HG03196 (cell line): Measurements from ENCODE around the gene ATXN2.
"Not testable (repeated sequence)": the region's sequence is repeated elsewhere in the genome, so short reads cannot be mapped to it uniquely, and the experiment has no call there.

Experiments
- ATAC-seq: cut with Tn5 transposase; IDR thresholded peaks from one replicate; pipeline ENCODE4 v1.9.1; 2021; ENCODE audit not compliant: unreplicated experiment

The ATXN2 gene

DNA sequence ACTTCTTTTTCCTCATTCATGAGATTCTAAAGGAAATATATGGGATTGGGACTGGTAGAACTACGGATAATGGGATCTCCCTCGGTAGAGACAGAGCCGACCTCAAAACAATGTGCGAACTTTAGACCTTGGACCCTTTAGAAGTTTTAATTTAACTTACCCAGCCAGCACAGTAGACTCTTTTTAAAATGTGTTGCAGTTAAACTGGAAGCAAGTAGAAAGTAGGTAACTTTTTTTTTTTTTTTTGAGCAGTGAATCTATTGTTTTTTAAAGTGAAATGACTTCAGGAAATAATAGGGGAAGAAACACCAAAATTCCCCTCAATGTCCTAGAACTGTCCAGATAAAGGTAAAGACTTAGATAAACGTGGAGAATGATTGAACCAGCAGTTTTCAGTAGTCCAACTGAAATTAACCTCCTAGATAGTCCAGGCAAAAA lies 1.1 kb upstream of the ATXN2 start:
- ATAC-seq, result no peak

DNA sequence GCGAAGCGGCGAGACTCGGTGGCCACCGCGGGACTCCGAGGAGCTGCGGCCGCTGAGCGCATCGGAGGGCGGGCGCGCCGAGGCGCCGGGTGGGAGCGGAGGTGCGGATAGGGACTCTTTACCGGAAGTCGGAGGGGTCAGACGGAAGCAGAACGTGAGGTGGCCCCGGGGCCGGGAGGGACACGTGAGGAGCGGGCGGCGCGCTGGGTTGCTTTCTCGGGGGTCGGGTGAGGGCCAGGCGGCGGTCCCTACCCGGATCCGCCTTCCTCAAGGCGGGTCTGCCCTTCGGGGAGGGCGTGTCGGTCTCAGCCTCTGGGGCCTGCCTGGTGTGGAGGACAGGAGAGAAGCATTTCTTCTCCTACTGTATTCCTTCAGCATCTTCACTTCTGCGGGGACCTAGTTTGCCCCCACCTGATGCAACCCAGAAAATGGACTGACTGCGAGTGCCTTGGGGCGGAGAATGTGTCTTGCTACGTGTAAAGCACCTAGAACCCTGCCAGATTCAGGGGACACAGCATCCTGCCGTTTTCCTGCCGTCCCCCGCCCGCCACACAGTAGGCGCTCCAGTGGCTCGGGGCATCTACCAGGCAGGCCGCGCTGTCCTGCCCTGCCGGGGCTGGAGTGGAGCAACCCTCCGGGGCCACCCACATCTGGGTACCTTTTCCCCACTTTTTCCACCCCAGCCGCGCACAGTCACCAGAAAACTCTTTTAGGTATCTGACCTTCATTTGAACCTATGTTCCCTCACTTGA lies 514 bp upstream of the ATXN2 start:
- ATAC-seq, result peak; percentile 67

DNA sequence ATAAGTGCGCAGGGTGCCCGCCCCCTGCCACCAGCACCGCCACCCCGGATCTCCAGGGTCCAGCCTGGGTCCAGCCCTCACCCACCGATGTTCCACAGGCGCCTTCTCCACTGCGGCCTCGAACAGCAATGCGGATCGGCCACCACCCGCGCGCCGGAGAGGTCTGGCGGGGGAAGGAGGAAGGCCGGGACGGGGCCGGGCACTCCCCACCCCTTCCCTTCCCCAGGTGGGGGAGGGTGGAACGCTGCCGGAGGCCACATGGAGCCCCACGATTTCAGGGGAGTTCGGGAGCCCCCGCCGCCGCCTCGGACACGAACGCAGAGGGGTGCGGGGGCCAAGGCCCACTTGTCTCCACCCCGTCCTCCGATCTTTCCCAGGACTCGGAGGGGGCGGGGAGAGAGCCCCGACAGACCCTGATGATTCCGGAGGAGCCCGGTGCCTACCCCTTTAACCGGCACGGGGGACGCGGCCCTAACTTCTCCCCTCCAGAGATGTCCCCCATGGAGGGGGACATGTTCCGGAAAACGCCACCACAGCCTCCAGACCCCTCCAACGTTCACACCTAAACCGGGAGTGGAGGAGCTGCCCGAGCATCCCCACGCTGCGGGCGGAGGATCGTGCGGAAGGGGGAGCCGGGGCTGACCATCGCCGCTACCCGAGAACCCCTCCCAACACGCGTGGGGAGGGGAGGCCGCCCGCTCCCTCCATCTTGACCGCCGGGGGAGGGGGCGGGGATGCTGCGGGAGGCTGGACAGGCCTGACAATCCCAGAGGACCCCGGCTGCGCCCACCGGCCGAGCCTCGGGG lies 1.1 kb downstream of the ATXN2 start:
- peak; percentile 21 for ATAC-seq

DNA sequence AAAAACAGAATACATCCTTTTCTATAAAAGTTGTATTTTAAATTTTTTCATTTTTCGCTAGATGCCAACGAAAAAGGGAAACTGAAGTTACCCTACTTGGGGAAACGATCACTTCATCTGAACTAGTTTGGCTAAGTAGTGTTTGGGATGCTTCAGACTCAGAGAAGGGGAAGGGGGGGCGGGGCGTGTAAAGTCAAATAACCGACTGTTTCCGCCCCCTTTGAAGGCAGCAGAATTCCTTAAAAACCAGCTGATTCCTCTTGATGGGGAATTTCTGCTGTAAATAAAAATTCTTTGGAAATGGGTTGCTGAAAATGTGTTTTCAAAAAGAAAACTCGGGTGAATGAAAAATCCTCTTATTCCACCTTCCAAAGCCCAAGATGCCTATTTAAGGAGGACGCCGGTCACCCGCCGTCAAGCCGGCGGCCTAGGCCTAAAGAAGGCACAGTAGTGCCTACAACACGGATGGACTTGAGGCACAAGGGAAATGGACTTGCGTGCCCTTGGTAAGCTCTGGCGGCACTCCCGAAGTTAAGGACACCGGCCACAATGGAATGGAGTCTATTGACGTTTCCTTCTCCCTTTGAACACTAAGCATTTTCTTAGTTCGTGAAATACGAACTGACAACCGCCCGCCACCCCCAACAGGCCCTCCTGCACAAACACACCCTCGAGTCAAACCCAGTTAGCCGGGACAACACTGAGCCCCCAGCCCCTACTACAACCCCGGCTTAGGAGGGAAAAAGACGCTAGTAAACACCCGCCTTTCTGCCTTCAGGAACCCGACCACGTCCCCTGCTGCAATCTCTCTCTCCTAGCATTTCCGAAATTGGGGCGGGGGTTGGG lies 1.9 kb downstream of the ATXN2 start:
- ATAC-seq, result no peak

DNA sequence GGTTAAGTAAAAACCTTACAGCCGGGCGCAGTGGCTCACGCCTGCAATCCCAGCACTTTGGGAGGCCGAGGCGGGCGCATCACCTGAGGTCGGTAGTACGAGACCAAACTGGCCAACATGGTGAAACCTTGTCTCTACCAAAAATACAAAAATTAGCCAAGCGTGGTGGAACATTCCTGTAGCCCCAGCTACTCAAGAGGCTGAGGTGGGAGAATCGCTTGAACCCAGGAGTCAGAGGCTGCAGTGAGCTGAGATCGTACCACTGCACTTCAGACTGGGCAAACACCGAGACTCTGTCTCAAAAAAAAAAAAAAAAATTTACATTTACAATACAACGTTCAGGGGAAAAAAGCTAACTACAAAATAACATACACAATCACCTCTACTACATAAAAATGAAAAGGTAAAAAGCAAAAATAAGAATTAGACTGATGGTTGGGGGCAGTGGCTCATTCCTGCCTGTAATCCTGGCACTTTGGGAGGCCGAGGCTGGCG lies 3.7 kb downstream of the ATXN2 start:
- ATAC-seq, result not testable (repeated sequence)

DNA sequence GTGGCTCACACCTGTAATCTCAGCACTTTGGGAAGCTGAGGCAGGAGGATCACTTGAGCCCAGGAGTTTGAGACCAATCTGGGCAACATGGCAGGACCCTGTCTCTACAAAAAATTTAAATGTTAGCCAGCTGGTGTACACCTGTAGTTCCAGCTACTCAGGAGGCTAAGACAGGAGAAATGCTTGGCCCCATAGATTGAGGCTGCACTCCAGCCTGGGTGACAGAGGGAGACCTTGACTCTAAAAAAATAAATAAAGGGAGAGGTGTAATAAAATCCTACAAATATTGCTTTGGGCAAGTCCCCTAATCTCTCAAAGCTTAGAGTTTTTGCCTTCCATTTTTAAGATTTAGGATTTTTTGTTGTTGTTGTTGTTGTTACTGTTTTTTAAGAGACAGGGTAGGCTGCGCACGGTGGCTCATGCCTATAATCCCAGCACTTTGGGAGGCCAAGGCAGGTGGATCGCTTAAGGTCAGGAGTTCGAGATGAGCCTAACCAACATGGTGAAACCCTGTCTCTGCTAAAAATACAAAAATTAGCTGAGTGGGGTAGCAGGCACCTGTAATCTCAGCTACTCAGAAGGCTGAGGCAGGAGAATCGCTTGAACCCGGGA lies 7.6 kb downstream of the ATXN2 start:
- ATAC-seq, result not testable (repeated sequence)

DNA sequence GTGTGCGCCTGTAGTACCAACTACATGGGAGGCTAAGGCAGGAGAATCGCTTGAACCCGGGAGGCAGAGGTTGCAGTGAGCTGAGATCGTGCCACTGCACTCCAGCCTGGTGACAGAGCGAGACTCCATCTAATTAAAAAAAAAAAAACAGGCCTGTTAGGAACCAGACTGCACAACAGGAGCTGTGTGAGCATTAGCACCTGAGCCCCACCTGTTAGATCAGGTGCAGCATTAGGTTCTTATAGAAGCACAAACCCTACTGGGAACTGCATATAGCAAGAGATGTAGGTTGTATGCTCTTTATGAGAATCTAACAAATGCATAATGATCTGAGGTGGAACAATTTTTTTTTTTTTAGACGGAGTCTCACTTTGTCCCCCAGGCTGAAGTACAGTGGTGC lies 8.6 kb downstream of the ATXN2 start:
- ATAC-seq, result no peak

DNA sequence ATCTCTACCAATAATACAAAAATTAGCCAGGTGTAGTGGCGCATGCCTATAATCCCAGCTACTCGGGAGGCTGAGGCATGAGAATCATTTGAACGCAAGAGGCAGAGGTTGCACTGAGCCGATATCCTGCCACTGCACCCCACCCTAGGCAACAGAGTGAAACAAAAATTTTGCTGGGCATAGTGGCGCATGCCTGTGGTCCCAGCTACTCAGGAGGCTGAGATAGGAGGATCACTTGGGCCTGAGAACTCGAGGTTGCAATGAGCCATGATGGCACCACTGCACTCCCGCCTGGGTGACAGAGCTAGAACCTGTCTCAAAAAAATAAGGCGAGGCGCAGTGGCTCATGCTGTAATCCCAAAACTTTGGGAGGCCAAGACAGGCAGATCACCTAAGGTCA lies 9.5 kb downstream of the ATXN2 start:
- no peak for ATAC-seq

DNA sequence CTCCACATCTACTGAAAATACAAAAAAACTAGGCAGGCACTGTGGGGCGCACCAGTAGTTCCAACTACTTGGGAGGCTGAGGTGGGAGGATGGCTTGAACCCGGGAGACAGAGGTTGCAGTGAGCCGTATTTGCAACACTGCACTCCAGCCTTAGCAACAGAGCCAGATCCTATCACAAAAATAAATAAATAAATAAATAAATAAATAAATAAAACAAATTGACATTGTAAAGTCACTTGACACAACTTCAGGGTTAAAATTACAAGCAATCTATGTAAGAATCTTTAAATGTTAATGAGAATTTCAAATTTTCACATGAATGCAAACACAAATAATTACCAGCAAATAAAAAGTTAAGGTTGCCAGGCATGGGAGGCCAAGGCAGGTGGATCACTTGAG lies 11.1 kb downstream of the ATXN2 start:
- ATAC-seq, result no peak

DNA sequence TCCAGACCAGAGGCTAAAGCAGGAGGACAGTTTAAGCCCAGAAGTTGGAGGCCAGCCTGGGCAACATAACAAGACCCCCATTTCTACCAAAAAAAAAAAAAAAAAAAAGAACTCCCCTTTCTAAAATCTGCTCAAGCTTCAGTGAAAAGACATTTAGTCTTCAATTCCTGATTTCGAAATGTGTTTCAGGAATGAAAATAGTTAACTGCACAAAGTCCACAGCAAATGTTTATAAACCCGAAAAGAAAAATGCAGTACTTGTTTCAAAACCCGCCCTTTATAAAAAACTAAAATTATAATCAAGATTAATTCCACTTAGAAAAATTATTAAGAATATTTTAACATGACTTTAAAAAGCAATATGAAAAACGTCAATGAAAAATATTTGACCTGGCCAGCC lies 12.1 kb downstream of the ATXN2 start:
- ATAC-seq, result no peak

DNA sequence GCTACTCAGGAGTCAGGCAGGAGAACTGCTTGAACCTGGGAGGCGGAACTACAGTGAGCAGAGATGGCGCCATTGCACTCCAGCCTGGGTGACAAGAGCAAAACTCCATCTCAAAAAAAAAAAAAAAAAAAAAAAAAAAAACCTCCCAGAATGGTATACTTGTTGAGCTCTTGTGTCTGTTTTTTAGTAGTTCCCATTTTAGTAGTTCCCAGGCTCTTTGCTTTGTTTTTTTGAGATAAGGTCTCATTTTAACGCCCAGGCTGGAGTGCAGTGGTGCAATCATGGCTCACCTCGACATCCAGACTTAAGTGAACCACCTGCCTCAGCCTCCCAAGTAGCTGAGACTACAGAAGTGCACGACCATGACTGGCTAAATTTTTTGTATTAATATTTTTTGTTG lies 13.4 kb downstream of the ATXN2 start:
- no peak for ATAC-seq

DNA sequence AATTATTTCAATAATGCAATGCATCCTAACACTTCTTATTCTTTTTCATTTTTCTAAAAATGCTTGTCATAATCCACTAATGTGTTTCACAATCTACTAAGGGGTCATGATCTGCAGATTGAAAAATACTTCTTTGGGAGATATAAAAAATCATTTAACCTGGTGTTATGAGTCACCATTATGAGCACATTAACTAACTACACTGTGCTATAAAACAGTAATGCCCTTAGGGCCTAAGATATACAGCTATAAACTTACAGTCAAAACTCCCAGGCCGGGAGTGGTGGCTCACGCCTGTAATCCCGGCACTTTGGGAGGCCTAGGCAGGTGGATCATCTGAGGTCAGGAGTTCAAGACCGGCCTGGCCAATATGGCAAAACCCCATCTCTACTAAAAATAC lies 14.2 kb downstream of the ATXN2 start:
- no peak for ATAC-seq

DNA sequence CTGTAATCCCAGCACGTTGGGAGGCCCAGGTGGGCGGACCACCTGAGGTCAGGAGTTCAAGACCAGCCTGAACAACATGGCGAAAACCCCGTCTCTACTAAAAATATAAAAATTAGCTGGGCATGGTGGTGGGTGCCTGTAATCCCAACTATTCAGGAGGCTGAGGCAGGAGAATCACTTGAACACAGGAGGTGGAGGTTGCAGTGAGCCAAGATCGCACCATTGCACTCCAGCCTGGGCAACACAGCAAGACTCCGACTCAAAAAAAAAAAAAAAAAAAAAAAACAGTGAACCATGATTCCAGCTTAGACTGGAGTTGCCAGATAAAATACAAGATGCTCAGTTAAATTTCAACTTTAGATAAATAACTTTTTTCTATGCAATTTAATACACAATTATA lies 15.6 kb downstream of the ATXN2 start:
- ATAC-seq, result not testable (repeated sequence)

DNA sequence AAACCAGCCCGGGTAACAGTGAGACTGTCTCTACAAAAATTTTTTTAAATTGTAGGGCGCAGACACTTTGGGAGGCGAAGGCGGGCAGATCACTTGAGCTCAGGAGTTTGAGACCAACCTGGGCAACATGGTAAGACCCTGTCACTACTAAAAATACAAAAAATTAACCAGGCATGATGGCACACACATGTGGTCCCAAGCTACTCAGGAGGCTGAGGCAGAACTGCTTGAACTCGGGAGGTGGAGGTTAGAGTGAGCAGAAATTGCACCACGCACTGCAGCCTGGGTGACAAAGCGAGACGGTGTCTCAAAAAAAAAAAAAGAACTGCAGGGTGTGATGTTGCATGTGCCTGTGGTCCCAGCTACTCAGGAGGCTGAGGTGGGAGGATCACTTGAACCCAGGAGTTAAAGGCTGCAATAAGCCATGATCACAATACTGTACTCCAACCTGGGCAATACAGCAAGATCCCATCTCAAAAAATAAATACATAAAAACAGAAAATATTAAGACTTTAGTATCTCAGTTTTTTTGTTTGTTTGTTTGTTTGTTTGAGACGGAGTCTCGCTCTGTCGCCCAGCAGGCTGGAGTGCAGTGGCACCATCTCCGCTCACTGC lies 16.9 kb downstream of the ATXN2 start:
- ATAC-seq, result no peak

DNA sequence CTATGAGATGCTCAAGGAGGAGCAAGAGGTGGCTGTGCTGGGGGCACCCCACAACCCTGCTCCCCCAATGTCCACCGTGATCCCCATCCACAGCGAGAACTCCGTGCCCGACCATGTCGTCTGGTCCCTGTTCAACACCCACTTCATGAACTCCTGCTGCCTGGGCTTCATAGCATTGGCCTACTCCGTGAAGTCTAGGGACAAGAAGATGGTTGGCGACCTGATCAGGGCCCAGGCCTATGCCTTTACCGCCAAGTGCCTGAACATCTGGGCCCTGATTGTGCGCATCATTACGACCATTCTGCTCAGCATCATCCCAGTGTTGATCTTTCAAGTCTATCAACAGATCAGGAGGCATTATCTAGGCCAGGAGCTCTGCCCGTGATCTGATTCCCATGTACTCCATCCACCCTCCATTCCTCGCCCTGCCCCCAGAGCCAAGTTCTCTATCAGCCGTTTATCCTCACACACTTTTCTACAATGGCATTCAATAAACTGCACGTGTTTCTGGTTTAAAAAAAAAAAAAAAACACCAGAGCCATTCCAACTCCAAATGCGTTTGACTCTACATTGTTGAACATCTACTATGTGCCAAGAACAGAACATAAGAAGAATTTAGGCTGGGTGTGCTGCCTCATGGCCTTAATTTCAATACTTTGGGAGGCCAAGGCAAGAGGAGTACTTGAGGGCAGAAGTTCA lies 17.5 kb downstream of the ATXN2 start:
- no peak for ATAC-seq

DNA sequence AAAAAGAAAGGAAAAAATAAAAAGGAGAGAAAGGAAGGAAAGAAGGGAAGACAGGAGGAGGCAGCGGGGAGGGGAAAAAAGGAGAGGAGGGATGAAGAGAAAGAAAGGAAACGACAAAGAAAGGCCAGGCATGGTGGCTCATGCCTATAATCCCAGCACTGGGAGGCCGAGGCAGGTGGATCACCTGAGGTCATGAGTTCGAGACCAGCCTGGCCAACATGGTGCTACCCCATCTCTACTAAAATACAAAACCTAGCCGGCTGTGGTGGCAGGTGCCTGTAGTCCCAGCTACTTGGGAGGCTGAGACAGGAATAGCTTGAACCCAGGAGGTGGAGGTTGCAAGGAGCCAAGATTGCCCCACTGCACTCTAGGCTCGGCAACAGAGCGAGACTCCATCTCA lies 18.4 kb downstream of the ATXN2 start:
- no peak for ATAC-seq

DNA sequence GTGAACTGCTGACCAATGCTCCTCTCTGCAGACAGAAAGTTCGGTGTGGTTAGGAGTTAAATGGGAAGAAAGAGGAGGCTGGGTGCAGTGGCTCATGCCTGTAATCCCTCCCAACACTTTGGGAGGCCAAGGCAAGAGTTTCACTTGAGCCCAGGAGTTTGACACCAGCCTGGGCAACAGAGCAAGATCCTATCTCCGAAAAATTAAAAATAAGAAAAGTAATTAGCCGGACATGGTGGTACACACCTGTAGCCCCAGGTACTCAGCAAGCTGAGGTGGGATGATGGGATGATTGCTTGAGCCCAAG lies 19.0 kb downstream of the ATXN2 start:
- ATAC-seq, result no peak

DNA sequence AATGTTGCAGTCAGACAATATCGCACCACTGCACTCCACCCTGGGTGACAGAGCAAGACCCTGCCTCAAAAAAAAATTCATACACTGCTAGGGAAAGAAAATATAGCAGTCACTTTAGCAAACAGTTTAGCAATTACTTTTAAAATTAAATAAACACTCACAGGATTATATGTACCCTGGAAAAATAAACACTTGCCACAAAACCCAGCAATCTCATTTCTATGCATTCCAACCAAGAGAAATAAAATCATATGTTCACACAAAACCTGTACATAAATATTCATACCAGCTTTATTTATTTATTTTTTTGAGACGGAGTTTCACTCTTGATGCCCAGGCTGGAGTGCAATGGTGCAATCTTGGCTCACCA lies 20.2 kb downstream of the ATXN2 start:
- ATAC-seq, result no peak

DNA sequence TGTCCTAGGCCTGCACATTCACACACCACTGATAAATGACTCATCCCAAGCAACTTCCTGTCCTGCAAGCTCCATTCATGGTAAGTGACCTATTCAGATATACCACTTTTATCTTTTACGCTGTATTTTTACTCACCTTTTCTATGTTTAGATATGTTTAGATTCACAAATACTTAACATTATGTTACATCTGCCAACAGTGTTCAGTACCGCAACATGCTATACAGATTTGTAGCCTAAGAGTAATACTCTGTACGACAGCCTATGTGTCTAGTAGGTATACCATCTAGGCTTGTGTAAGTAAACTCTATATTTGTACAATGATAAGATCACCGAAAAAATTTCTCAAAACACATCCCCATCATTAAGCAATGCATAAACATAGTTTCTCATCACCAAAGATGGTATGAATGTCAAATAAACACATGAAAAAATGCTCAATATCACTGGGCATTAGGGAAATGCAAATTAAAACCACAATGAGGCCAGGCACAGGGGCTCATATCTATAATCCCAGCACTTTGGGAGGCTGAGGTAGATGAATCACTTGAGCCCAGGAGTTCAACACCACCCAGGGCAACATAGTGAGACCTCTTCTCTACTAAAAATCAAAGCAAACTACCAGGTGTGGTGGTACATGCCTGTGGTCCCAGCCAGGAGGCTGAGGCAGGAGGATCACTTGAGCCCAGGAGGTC lies 20.7 kb downstream of the ATXN2 start:
- ATAC-seq, result peak; percentile 53
